Activated naive CD8-positive, alpha-beta T cell (primary cell): ENCODE results near the gene MT1HL1.

Source experiments
- H3K27ac Mint-ChIP-seq: one replicate; pipeline ENCODE4 v1.8.0; 2021; ENCODE audit warnings: mixed read lengths
- H3K27me3 Mint-ChIP-seq: one replicate; pipeline ENCODE4 v1.8.0; 2021; ENCODE audit warnings: mixed read lengths
- H3K36me3 Mint-ChIP-seq: one replicate; pipeline ENCODE4 v1.8.0; 2021; ENCODE audit warnings: mixed read lengths
- H3K4me1 Mint-ChIP-seq: one replicate; pipeline ENCODE4 v1.8.0; 2021; ENCODE audit warnings: low read depth, mixed read lengths
- H3K4me3 Mint-ChIP-seq: one replicate; pipeline ENCODE4 v1.8.0; 2021; ENCODE audit warnings: mild to moderate bottlenecking, mixed read lengths
- H3K9me3 Mint-ChIP-seq: one replicate; pipeline ENCODE4 v1.8.0; 2021; ENCODE audit warnings: low read depth, mixed read lengths

The MT1HL1 gene

DNA sequence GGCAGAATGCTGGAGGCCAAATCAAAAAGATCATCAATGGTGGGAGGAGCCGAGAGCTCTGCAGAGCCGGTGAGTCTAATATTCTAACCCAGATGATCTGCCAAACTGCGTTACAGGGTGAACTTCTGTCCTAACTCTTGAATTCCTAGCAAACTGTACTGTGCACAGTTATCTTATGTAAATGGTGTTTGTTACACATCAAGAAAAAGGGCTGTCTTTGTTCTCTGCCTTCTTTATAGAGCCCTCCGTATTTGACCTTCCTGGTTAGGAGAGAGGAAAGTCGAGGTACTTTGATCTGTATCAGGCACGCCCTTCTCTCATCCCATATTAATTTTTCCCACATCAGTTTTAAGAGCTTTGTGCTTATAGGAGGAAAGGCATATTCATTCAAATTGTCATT is 37.6 kb downstream of the MT1HL1 start:
- Mint-ChIP-seq H3K36me3 (no peaks in the 10 kb centered on the region), H3K4me1 (no peaks in the 10 kb centered on the region), H3K4me3 (no peak overlapping the region), H3K27ac (no peak overlapping the region), H3K9me3 (peaks cover 2% of the 10 kb centered on the region), H3K27me3 (peaks cover 16% of the 10 kb centered on the region)

DNA sequence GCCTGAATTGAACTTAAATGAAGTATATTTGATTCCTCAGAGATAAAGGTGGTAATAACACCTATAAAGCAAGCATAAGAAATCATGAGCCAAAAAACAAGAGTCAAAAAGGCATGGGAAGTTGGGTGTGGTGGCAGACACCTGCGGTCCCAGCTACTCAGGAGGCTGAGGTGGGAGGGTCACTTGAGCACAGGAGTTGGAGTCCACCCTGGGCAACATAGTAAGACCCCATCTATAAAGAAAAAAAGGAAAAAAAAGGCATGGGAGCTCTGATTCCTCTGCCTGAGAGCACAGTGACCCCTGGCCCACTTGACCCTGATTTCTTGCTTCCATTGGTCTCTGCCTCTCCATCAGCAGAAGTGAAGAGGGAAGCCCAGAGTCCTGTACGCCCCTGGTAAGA is 40.3 kb downstream of the MT1HL1 start:
- H3K27ac Mint-ChIP-seq: no peak overlapping the region
- H3K36me3 Mint-ChIP-seq: no peaks in the 10 kb centered on the region
- H3K9me3 Mint-ChIP-seq: peaks cover 9% of the 10 kb centered on the region
- peaks cover 19% of the 10 kb centered on the region for H3K27me3 Mint-ChIP-seq
- H3K4me3 Mint-ChIP-seq: no peak overlapping the region
- no peaks in the 10 kb centered on the region for H3K4me1 Mint-ChIP-seq

DNA sequence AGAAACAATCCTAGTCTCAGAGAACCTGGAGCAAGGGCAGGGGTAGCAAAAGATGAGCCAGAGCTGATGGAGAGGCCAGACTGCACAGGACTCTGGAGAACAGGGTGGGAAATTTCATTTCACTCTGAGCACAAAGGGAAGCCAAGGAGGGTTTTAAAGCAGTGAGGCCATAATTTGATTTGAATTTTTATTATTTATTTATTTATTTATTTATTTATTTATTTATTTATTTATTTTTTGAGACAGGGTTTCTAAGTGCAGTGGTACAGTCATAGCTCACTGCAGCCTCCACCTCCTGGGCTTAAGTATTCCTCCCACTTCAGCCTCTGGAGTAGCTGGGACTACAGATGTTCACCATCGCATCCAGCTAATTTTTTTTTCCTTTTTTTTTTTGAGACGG is 45.1 kb downstream of the MT1HL1 start:
- Mint-ChIP-seq H3K9me3 (peaks cover 12% of the 10 kb centered on the region), H3K4me3 (no peak overlapping the region)

DNA sequence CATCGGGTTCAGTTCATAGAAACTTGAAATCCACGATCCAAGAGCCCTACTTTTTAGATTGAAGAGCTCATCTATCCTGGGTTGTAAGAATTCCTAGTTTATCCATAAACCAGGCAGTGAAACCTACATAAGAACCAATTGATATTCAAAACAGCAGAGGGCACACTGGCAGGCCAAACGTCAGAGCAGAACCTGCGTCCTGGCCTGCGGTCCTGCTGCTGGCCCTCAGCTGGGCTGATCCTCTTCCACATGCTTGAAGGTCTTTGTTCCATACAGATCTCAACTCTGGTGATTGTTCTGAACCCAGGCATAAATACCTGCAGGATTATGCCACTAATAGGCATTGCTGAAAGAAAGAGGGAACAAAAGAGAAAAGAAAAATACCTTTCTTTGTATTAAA is 47.0 kb downstream of the MT1HL1 start:
- H3K27me3 Mint-ChIP-seq: peaks cover 8% of the 10 kb centered on the region
- no peaks in the 10 kb centered on the region for H3K4me1 Mint-ChIP-seq
- H3K9me3 Mint-ChIP-seq: peaks cover 12% of the 10 kb centered on the region
- H3K36me3 Mint-ChIP-seq: no peaks in the 10 kb centered on the region
- H3K27ac Mint-ChIP-seq: no peak overlapping the region
- no peak overlapping the region for H3K4me3 Mint-ChIP-seq

More for the DNA sequence above, 45.1 kb downstream of the MT1HL1 start:
- peaks cover 11% of the 10 kb centered on the region for H3K27me3 Mint-ChIP-seq
- no peaks in the 10 kb centered on the region for H3K4me1 Mint-ChIP-seq
- H3K36me3 Mint-ChIP-seq: no peaks in the 10 kb centered on the region
- no peak overlapping the region for H3K27ac Mint-ChIP-seq
